A204.1 (cell line): Measurements from ENCODE around the gene MYCBP2.
"Not testable (repeated sequence)": the region's sequence is repeated elsewhere in the genome, so short reads cannot be mapped to it uniquely, and the experiment has no call there.

Experiments
- FAIRE-seq: peaks from 2 replicates; lab custom pipeline; 2012; peaks lifted over from hg19 to GRCh38; lab: Jason Lieb, UNC

Gene MYCBP2

DNA sequence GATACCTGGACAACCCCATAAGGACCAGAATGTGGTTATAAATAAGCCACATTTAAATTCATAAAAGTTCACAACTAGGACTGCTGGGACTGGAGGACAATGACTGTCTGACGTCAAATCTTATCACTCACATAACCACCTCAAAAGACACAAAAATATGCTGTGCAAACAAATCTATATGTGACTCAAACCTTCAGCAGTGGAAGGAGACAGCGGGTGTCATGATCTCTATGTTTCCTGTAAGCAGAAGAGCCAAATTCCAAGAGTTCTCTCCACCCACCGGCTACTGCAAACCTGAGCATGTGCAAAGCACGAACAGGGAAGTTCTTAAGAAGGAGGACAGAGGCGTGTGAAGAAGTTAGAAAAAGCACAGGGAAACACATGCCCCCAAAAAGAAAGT, 113.2 kb downstream of the MYCBP2 start:
- FAIRE-seq, result no peak

DNA sequence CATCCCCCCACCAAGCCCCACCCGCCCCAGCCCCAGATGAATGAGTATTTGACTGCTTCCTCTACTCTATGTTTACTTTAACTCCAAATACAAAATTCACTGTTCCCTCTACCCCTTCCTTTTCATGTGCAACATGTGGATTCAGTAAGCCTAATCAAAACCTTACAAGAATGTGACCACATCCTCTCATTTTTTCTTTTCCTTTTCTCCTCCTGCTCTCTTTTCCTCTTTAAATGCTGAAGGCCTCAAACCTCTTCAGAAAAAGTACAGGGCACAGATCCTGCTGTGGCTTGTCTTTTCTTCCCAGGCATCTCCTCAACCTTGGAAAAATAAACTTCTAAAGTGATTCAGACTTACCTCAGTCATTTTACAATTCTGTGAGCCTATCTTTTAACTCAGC, 119.0 kb downstream of the MYCBP2 start:
- no peak for FAIRE-seq

DNA sequence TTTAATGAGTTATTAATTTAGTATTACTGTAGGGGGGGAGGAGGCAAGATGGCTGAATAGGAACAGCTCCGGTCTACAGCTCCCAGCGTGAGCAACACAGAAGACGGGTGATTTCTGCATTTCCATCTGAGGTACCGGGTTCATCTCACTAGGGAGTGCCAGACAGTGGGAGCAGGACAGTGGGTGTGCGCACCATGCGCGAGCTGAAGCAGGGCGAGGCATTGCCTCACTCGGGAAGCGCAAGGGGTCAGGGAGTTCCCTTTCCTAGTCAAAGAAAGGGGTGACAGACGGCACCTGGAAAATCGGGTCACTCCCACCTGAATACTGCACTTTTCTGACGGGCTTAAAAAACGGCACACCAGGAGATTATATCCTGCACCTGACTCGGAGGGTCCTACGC, 127.9 kb downstream of the MYCBP2 start:
- not testable (repeated sequence) for FAIRE-seq

DNA sequence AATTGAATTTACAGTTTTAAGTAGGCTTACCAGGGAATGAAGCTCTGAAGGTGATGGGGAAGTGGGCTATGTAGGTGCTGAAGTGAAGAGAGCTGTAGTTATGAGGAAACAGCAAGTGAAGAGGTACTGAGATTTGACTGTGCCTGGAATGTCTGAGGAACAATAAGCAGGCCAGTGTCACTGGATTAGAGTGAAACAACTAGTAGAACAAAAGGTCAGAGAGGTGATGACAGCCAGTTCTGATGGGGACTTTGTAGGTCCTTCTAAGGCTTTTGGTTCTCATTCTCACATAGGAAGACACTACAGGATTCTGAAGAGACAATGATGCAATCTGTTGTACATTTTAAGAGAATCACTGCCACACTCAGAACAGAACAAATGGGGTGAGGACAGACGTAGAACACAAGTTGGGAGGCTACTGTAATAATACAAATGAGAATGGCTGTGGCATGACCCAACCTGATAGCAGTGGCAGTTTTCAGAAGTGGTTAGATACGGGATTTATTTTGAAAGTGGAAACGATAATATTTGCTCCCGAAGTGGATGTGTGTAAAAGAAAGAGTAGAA, 130.8 kb downstream of the MYCBP2 start:
- FAIRE-seq, result no peak

DNA sequence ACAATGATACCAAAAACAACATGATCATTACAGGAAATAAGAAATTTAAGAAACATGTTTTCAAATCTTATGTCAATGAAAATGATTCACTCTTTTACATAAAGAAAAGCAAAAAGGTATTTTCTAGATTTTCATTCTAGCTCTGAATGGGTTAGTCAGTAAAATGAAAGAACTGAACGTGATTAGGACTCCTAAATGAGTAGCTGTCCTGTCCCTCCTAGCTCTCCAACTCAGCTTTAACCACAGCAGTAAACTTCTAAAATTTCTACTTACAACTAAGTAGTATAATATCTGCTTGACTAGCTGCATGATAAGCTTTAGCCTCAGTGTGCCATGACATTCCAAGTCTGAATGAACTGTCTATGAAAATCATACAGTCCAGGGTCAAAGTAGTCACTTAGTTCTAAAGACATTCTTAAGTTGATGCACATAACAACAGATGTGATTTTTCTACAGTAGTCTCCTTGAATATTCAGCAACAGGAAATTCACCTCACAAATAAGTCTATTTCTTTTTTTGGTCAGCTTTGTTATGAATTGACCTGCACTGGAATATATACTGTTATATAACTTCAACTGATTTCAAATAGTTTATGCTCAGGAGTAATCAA, 136.4 kb downstream of the MYCBP2 start:
- no peak for FAIRE-seq

DNA sequence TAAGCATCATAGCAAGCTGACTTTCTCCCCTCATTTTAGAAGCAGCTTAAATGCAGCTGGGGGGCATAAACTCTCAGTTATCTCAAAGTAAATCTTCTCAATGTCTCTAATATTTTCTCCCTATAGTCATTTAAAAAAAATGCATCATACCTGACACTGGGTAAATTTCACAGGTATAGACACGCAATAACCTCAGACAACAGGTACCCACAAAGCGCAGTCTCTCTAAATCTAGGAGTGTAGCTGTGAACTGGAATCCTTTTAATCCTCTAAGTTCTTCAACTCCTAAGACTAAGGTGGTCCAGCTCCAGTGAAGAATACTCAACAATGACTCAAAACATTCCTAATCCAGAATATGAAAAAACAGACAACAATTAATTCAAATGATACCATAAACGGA, 141.2 kb downstream of the MYCBP2 start:
- no peak for FAIRE-seq

DNA sequence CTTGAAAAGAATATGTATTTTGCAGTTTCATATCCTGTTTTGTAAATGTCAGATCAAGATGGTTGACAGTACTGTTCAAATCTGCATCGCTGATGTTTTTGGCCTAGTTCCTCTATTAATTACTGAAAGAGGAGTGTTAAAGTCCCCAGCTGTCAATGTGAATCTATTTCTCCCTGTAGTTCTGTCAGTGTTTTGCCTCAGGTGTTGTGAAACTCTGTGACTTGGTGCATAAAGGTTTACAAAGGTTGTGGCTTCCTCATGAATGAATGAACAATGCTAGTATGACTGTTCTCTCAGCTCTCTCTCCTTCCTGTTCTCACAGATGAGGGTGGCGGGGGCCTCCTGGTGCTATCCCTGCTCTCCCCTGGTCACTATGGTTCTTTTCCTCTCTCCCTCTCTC, 142.4 kb downstream of the MYCBP2 start:
- FAIRE-seq, result no peak

DNA sequence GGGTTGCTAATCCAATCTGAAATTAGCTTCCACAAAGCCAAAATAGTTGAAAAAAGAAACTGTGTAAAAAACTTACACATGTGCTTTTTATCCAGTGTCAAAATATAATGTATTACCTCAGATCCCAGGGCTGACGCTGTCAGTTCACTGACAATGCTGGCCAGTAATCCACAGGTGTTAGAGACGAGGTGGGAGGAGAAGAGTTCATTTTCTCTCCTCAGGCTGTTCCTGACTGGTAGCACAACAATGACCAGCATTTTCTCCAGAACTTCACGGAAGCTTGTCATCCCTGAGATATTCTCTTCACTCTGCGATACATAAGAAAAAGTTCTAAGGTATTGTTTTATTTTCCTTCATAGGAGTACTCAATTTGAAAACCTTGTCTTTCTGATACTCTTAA, 146.9 kb downstream of the MYCBP2 start:
- FAIRE-seq, result no peak

DNA sequence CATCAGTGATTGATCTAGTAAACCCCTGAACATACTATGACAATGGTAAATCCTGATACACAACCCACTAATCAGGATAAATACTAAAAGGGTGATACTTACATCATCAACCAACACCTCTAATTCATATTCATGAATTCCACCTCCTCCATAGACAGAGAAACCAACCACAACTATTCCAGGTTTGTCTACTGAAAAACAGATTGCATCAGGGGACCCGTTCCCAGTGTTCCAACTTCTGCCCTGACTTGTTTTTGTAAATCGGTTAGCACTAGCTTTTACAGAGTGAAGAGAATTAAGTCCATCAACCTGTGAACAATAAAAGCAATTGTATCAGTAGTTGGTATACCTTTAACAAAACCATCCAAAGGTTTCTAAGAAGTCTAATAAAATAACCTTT, 149.2 kb downstream of the MYCBP2 start:
- no peak for FAIRE-seq

DNA sequence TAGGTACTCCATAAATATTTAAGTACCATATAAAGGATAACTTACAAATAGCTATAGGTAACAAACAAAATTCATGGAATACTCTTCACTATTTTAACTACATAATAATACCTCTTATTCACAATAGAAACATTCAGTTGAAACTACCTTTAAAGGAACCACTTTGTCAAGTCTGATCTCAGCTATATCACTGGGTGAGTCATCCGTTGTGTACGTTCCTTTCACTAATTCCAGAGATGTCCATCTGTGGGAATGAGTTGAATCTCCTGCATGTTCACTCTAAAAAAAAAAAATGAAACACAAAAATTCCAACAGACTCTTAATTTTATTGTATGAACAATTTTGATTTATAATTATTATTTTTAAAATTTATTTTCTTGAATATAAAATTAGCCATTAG, 150.5 kb downstream of the MYCBP2 start:
- no peak for FAIRE-seq

DNA sequence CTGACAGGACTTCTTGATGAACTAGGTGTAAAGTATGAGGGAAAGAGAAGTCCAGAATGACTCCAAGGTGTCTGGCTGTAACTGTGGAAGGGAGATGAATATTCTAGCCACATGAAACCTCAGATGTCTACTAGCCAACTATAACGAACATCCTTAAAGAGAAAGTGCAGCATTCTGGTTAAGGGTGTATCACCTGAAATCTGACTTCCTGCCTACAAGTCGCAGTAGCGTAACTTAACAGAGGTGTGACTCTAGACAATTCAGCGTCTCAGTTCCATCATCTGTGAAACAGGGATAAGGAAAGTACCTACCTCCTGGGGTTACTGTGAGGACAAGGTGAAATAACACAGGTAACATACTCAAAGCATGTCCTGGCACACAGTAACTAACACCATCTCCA, 154.2 kb downstream of the MYCBP2 start:
- no peak for FAIRE-seq

DNA sequence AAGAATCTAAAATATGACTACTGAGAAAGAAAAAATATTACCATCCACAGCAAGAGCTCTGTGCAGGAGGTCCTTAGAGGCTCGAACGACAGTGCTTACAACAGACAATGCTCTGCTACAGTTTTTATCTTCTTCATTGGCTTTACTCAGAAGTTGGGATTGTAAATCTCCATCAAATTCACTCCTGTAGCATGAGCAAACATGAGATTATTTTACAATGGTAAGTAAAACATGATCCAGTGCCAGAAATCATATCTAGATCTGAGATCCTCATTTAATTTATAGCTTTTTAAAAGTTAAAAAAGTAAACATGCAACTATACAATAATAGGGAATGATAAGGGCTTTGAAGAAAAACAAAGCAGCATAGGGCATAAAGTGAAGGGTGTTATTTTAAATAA, 155.4 kb downstream of the MYCBP2 start:
- FAIRE-seq, result no peak

DNA sequence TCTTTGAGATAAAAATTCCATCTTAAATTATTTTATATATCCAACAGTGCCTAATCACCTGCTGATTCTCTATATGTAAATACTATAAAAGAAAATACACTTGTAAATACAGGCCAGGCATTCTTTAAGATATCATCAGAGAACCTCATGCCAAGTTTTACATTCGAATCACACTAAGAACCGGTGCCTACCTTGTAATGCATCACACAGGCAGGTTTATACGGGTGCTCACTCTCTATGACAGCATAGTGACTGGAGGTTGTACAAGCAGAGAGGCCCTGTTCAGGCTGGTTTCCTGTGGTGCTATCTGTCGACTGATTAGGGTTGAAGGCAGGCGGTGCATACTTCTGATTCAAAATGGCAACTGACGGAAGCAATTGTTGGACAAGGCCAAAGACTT, 158.7 kb downstream of the MYCBP2 start:
- FAIRE-seq, result no peak

DNA sequence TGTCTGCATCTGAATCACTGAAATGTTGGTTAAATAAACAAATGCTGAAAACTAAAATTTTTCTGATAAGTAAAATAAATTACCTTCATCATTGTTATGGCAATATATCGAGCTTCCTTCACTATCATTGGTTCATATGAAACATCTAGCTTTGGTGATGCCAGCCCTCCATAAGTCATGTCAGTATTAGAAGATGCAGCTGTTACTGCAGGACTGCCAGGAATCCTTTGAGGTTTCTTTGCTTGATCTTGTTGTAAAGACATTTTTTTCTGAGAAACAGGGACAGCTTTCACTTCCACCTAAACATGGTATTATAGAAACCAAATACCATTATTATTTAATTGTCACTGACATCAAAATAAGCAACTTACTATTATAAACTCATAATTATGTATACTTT, 176.2 kb downstream of the MYCBP2 start:
- FAIRE-seq, result no peak

DNA sequence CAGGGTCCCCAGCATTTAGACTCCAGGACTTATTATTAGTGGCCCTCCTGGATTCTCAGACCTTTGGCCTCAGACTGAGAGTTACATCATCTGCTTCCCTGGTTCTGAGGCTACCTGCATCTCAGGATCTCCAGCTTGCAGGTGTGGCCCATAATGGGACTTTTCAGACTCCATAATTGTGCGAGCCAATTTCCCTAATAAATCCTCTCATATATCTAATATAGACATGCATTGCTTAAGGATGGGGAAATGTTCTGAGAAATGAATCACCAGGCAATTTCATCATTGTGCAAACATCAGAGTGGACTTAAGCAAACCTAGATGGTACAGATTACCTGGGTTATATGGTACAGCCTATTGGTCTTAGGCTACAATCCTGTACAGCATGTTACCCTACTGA, 183.5 kb downstream of the MYCBP2 start:
- FAIRE-seq, result no peak

DNA sequence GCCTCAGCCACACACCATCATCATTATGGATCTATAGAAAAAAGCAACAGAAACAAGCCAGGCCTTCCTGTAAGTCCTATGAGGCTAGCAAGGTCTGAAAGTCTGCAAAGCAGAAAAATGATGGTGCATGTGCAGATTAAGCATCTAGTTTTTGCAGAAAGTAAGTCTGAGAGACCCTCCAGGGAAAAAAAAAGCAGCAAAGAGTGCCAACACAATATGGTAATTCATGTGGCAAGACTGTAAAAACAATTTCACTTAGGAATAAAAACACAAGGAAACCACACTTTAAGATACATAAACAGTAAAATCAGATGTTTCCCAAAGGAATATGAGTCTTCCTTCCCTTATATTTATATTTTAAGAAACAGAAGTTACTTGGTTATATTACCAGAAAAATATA, 187.6 kb downstream of the MYCBP2 start:
- FAIRE-seq, result no peak

DNA sequence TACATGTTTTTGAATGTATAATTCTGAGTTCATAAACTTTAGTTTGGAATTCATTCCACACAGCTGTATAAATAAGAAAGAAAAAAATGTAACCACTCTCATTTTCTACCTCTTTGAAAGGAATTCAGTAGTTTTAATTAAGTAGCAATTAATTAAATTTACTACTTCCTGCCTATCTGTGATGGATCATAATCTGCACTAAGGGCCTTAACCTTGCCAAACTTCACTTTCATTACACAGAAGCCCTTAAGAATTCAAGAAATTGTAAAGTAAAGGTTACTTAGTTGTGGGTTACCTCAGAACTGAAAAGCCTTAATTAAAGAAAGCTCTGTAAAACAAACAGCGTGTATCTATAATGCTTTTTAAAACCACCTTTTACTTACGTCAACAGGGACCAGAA, 188.1 kb downstream of the MYCBP2 start:
- no peak for FAIRE-seq

DNA sequence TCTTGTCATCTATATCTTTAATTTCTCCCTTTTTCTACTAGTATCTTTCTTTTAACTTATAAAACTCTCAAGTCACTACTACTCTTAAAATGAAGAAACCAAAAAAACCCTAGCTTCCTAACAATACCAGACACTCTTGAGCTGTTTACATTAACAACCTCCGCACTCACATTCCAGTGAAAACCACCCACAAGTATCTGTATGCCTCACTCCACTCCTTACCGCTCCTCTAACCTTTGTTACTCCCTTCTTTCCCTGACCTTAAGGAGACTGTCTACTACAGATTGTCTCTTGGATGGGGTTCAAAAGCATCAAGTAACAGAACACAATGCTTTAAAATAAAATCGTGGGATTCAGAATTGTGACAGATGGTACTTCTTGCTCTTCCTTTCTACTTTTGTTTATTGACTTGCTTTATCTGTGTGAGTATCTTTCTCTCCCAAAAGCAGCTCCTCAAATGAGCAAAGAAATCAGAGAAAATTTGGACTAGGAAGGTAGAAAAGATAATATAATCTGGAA, 189.9 kb downstream of the MYCBP2 start:
- FAIRE-seq, result no peak

DNA sequence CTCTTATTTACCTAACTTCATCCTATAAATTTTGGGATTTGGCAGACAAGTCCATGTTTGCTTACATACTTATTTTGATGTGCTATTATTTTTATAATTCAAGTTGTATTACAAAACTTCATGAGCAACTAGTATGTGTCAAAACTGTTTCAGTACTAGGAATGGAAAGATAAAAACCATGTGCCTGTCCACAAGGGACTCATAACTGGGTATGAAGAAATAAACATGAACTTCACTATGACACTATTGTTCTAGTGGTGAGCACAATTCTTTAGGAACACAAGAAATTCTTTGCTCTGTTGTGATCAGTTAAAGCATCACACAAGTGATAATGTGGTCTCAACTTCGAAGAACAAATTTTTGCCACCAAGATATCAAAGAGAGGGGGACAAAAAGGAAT, 202.5 kb downstream of the MYCBP2 start:
- FAIRE-seq, result no peak

DNA sequence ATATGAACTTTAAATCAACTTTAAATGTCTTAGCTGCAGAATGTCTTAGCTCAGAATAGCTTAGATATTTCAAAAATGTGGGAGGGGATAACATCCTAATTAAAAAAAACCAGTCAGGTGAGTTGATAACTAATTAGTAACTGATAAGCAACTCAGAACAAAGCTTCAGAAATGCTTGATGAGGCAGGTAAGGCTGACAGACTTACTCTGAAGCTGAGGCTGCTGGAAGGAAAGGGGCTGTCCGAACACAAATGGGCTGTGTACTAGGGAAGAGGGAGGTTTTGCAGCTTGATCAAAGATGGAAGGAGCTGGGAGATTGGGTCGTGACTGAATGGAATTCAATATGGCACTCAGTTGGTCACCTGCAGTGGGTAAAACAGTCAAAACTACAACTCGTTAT, 208.8 kb downstream of the MYCBP2 start:
- FAIRE-seq, result no peak

DNA sequence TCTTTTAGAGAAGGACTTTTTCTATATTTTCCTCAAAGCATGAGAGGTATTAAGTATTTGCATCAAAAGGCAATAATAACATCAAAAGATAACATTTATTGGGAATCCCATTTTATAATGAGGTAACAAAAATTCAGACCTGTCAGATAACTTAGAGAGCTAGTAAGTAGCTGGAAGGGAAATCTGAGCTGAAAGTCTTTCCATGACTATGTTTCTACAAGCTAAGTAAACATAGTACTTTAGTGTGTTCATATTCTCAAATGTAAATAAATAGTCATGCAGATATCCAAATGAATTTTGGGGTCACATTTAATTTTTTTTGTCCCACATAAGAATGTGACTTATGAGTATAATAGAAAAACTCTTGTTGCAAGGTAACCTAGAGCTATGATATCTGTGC, 212.6 kb downstream of the MYCBP2 start:
- FAIRE-seq, result no peak

DNA sequence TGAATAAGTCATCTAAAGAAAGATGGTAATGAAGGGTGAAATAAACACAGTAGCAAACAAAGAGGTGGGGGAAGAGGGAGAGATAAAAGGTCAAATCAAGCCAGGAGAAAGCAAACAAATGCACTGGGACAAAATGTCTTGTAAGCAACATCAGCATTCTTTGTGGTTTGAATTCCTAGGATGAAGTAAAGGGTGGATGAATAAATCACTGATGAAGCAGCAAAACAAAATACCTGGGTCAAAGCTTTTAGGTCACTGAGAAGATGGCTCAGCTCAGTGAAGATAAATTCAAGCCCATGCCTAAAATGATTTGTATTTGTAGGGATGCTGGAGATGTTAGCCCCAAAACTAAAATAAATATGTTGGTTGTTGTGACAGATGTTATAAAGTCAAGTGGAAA, 213.4 kb downstream of the MYCBP2 start:
- FAIRE-seq, result no peak

DNA sequence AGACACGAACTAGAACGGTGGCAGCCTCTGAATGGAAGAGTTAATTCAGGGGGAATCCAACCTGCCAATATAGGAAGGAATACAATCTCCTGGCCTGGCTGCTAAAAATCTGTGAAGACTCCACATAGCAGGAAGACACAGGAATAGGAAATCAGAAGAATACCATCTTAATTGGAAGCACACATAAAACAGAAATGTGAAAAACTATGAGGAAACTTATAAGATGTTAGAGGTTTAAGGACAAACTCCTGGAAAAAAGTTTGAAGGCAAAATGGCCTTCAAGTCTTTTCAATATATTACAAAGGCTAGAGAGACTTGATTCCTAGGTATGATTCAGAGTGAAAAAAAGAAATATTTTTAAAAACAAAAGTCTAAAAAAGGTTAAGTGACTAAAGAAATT, 221.8 kb downstream of the MYCBP2 start:
- FAIRE-seq, result no peak

DNA sequence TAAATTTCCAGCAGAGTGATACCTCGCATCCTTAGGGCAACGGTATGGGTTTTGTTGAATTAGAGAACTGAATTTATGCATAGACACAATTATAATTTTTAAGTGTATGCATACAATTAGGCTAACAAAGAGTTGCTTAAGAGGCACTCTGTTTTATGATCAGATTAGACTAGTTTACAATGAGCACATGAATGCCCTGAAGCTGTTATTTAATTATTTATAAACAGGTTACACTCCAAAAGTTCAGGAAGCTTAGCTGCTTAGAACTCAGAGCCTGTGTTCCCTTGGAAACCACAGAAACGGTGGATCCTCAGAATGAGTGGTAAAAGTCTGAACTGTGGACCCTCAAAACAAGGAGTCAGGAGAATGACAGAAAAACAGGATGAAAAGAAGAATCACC, 227.5 kb downstream of the MYCBP2 start:
- no peak for FAIRE-seq

DNA sequence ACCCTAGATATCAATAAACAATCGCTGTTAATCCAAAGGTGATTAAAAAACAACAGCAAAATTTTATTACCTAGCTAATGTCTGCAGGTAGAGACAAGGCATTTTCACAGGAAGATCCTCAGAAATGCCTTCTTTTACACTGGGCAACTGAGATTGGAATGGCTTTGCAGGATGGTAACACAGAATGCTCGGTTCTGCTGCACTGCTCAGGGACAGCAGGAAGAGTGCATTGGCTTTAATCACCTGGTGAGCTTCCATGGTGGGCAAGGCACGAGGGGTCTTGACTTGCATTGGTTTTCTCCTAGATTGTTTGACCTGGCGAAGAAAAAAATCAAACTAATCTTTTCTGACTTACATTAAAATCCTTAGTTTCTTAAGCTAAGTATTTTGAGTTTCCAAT, 231.6 kb downstream of the MYCBP2 start:
- FAIRE-seq, result no peak
